OCI-LY7 (cell line): Measurements from ENCODE around the gene SPRYD3. TPM values are rescaled to one million over a fixed set of nuclear protein-coding genes. Genes with fewer than 3 reads are reported as not detected.
A peak's percentile ranks its signal among the peaks of the same experiment; 100 is the strongest.

Experiments
- BruUV-seq: library from RNA; stranded (reverse); fragments of 400-500 nt; replicated peaks from 2 replicates; lab custom pipeline; 2021; lab: Mats Ljungman, UMichigan
- CTCF ChIA-PET: fragments of 300-600 bp; sonication (Branson Sonifier 250); formaldehyde crosslinking; loops from one replicate; lab custom pipeline; 2022; ENCODE audit warnings: antibody characterized with exemption; ENCODE audit not compliant: unreplicated experiment; lab: Charles Lee
- POLR2A ChIA-PET: fragments of 300-600 bp; sonication (Branson Sonifier 250); formaldehyde crosslinking; loops from one replicate; lab custom pipeline; 2022; ENCODE audit warnings: antibody characterized with exemption; lab: Charles Lee
- DNase-seq: peaks from one replicate; pipeline ENCODE4 v3.0.0-alpha.2; 2015; ENCODE audit warnings: low spot score
- H2AFZ ChIP-seq: fragments of 200-600 bp; sonication (generic), shearing (Covaris generic); 2 replicates; pipeline ENCODE4 v1.6.1; 2014; ENCODE audit warnings: mild to moderate bottlenecking, antibody characterized with exemption, low read length, moderate library complexity
- H3K27ac ChIP-seq: fragments of 200-600 bp; sonication (generic); 2 replicates; pipeline ENCODE4 v1.5.1; 2014; ENCODE audit warnings: mixed run types, low read depth, mild to moderate bottlenecking, moderate library complexity, low read length, inconsistent platforms; ENCODE audit not compliant: poor library complexity, severe bottlenecking
- H3K36me3 ChIP-seq: fragments of 200-600 bp; sonication (generic); 2 replicates; pipeline ENCODE4 v1.6.1; 2014; ENCODE audit warnings: mild to moderate bottlenecking, antibody characterized with exemption, low read length, moderate library complexity, mixed read lengths; ENCODE audit not compliant: insufficient read depth
- H3K4me1 ChIP-seq: fragments of 200-600 bp; sonication (generic); 2 replicates; pipeline ENCODE4 v1.5.1; 2014; ENCODE audit warnings: mild to moderate bottlenecking, low read length; ENCODE audit not compliant: insufficient read depth, poor library complexity, severe bottlenecking
- H3K4me2 ChIP-seq: fragments of 200-600 bp; sonication (generic); 2 replicates; pipeline ENCODE4 v1.6.1; 2014; ENCODE audit warnings: mild to moderate bottlenecking, low read length
- H3K4me3 ChIP-seq: fragments of 200-600 bp; sonication (generic); 2 replicates; pipeline ENCODE4 v1.5.1; 2014; ENCODE audit warnings: mild to moderate bottlenecking, low read depth, low read length; ENCODE audit not compliant: poor library complexity, severe bottlenecking
- H3K79me2 ChIP-seq: fragments of 200-600 bp; sonication (generic); 2 replicates; pipeline ENCODE4 v1.6.1; 2016; ENCODE audit warnings: low read depth, mild to moderate bottlenecking, low read length, moderate library complexity, mixed read lengths; ENCODE audit not compliant: insufficient read depth
- H3K9me2 ChIP-seq: fragments of 200-600 bp; sonication (generic); 2 replicates; pipeline ENCODE4 v1.6.1; 2016; ENCODE audit warnings: mild to moderate bottlenecking, low read length, mixed read lengths; ENCODE audit not compliant: insufficient read depth
- H3K9me3 ChIP-seq: fragments of 200-600 bp; sonication (generic); 2 replicates; pipeline ENCODE4 v1.6.1; 2014; ENCODE audit warnings: mild to moderate bottlenecking, mixed run types, low read length, mixed read lengths
- H4K20me1 ChIP-seq: fragments of 200-600 bp; sonication (generic); 2 replicates; pipeline ENCODE4 v1.6.1; 2014; ENCODE audit warnings: mild to moderate bottlenecking, antibody characterized with exemption, low read length, moderate library complexity, mixed read lengths; ENCODE audit not compliant: insufficient read depth
- EZH2phosphoT487 ChIP-seq: fragments of 200-600 bp; sonication (generic); IDR thresholded peaks from 2 replicates; pipeline ENCODE4 v1.6.1; 2018; ENCODE audit warnings: low read depth, borderline replicate concordance, mild to moderate bottlenecking, mixed run types, antibody characterized with exemption, low read length, moderate library complexity, mixed read lengths
- intact Hi-C: fragments of 100-400 bp; cut with micrococcal nuclease; formaldehyde crosslinking; loops from one replicate; pipeline ENCODE4 v1.10.0; 2022; ENCODE audit not compliant: unreplicated experiment
- total RNA-seq, 2 experiments: library from RNA; depleted of rRNA in 1 of 2; stranded (reverse); fragments of >200 nt in 1 of 2; shearing (Covaris generic) in 1 of 2; gene quantifications; 2 replicates each; pipeline ENCODE4 v1.2.3, GENCODE V29; 2014 to 2022
- TF ChIP-seq, protein P1 (sequence below): fragments of 200-600 bp; sonication (generic); conservative IDR thresholded peaks from 2 replicates; pipeline ENCODE4 v1.5.1; 2014; ENCODE audit warnings: mild to moderate bottlenecking, antibody characterized with exemption, low read length, moderate library complexity, mixed read lengths

Gene SPRYD3
- total RNA-seq, 2 experiments from 2014 or later: 7.3 to 20.5 TPM

DNA sequence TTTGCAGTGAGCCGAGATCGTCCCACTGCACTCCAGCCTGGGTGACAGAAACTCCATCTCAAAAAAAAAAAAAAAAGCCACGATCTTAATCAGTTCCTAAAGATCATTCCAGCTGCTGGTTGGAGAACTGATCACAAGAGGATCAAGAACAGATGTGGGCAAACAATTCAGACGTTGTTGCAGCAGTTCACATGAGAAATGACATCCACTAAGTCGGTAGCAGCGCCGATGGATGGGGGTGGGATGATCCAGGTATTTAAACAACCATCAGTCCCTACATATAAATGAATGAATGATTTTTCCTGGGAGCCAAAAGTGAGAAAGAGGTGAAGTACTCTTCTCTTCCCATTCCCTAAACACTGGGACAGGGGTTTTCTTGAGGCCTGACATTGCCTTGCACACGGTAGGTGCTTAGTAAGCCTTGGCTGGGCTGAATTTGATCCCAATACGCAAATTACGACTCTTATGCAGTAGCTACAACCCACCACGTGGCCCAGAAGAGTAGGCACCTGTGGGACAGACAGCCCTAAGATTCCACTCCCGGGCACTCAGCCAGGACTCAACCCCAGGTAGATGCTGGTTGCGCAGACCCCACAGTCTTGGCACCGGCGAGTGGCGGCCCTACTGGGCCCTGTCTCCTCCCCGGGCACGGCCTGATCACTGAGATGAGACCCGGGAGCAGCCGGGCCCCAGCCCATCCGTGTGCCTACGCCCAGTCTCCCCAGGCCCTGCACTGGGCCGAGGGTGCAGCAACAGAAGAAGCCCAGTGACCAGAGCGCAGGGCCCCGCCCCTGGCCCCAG is 565 bp downstream of the SPRYD3 start:
- ChIA-PET CTCF (interaction anchor here (0.6 to 1.8 kb wide), 5 partner anchors 12 to 31 kb away, joined by 3 to 7 read pairs (median 6); partner anchors contain the start of gene SOAT2), POLR2A (interaction anchor here (0.7 to 2.6 kb wide), 11 partner anchors 8 to 546 kb away, joined by 3 to 29 read pairs (median 4); partner anchors contain the start of genes AAAS, IGFBP6, PFDN5 and SOAT2)
- intact Hi-C loops: loop anchor here (1.0 kb wide), 1 partner anchor 24 kb away; no protein-coding TSS in a partner anchor
- no peak for TF ChIP-seq EZH2phosphoT487
- TF ChIP-seq, protein P1, sequence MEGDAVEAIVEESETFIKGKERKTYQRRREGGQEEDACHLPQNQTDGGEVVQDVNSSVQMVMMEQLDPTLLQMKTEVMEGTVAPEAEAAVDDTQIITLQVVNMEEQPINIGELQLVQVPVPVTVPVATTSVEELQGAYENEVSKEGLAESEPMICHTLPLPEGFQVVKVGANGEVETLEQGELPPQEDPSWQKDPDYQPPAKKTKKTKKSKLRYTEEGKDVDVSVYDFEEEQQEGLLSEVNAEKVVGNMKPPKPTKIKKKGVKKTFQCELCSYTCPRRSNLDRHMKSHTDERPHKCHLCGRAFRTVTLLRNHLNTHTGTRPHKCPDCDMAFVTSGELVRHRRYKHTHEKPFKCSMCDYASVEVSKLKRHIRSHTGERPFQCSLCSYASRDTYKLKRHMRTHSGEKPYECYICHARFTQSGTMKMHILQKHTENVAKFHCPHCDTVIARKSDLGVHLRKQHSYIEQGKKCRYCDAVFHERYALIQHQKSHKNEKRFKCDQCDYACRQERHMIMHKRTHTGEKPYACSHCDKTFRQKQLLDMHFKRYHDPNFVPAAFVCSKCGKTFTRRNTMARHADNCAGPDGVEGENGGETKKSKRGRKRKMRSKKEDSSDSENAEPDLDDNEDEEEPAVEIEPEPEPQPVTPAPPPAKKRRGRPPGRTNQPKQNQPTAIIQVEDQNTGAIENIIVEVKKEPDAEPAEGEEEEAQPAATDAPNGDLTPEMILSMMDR: no peak
- H3K4me1 ChIP-seq: peaks cover 10% of the 10 kb centered on the region
- H3K4me2 ChIP-seq: peak overlapping the region; percentile 73
- TSS peak; percentile 64 for BruUV-seq
- no peaks in the 10 kb centered on the region for H3K9me2 ChIP-seq
- H3K9me3 ChIP-seq: no peaks in the 10 kb centered on the region
- no peaks in the 10 kb centered on the region for H4K20me1 ChIP-seq
- DNase-seq: peak; percentile 68
- H3K36me3 ChIP-seq: peaks cover 29% of the 10 kb centered on the region
- peak overlapping the region; percentile 70 for H2AFZ ChIP-seq
- H3K4me3 ChIP-seq: peak overlapping the region; percentile 78
- peak overlapping the region; percentile 34 for H3K27ac ChIP-seq
- H3K79me2 ChIP-seq: no peaks in the 10 kb centered on the region; the same call in 1 of the 2 replicates

DNA sequence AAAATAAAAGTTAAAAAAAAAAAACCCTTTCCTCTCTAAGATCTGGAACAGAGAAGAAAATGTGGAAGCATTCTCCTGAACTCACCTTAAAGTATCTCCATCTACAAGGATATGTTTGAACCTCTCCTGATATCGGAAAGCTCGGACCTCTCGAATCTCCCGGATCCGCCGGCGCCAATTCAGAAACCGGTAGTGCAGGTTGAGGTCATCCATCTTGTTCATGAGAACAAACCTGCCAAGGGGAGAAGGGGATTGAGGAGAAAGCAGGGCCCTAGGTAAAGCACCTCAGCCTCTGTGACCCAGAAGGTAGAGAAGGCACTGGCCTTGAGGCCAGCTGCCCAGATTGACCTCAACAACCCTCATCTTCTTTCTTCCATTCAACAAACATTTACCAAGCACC is 2.2 kb downstream of the SPRYD3 start:
- POLR2A ChIA-PET: interaction anchor here (0.6 to 0.7 kb wide), 2 partner anchors 680 to 790 kb away, joined by 3 read pairs; no protein-coding TSS in a partner anchor
- no peak overlapping the region for H3K27ac ChIP-seq
- DNase-seq: no peak
- no peaks in the 10 kb centered on the region for H3K9me2 ChIP-seq
- H3K4me3 ChIP-seq: no peak overlapping the region
- BruUV-seq: no TSS peak
- intact Hi-C loops: no loop called here
- CTCF ChIA-PET: no interaction called here
- H3K4me1 ChIP-seq: peaks cover 10% of the 10 kb centered on the region
- no peaks in the 10 kb centered on the region for H4K20me1 ChIP-seq
- H3K9me3 ChIP-seq: no peaks in the 10 kb centered on the region
- H3K4me2 ChIP-seq: no peak overlapping the region
- peaks cover 32% of the 10 kb centered on the region for H3K36me3 ChIP-seq
- no peak overlapping the region for H2AFZ ChIP-seq
- TF ChIP-seq EZH2phosphoT487: no peak
- H3K79me2 ChIP-seq: no peaks in the 10 kb centered on the region; the same call in 1 of the 2 replicates

DNA sequence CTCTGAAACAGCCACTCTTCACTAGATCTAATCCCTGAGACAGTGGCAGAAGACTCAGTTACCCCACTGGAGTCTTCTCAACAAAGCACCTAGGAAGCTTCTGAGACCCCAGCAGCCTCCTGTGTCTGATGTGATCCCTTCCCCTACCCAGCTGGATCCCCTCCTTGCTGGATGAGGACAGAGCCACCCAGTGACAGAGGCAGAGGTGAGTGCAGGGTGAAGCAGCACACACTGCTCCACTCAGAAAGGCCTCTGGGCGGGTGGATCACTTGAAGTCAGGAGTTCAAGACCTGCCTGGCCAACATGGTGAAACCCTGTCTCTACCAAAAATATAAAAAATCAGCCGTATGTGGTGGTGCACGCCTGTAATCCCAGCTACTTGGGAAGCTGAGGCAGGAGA is 2.7 kb downstream of the SPRYD3 start:
- Histone ChIP-seq H3K36me3 (peaks cover 36% of the 10 kb centered on the region), H3K4me2 (no peak overlapping the region), H3K4me3 (no peak overlapping the region), H3K9me3 (no peaks in the 10 kb centered on the region), H3K4me1 (peaks cover 10% of the 10 kb centered on the region), H4K20me1 (no peaks in the 10 kb centered on the region), H2AFZ (no peak overlapping the region), H3K79me2 (no peaks in the 10 kb centered on the region; the same call in 1 of the 2 replicates), H3K27ac (no peak overlapping the region), H3K9me2 (no peaks in the 10 kb centered on the region)
- BruUV-seq: no TSS peak
- ChIA-PET CTCF (no interaction called here), POLR2A (no interaction called here)
- intact Hi-C loops: no loop called here
- TF ChIP-seq, protein P1: no peak
- no peak for TF ChIP-seq EZH2phosphoT487
- DNase-seq: no peak
